HEK293T (cell line): ENCODE data around the gene ZFPM1.

Experiments used
- BHLHE40 ChIP-seq: fragments of 450-650 bp; IDR thresholded peaks from 2 replicates; pipeline ENCODE4 v1.6.1; 2016; ENCODE audit warnings: mild to moderate bottlenecking, moderate library complexity, borderline replicate concordance
- ELF4 ChIP-seq: fragments of 450-650 bp; IDR thresholded peaks from 2 replicates; pipeline ENCODE4 v1.6.1; 2017; ENCODE audit warnings: antibody characterized with exemption
- FOXM1 ChIP-seq: fragments of 450-650 bp; IDR thresholded peaks from 2 replicates; pipeline ENCODE4 v1.6.1; 2017; ENCODE audit warnings: mild to moderate bottlenecking, borderline replicate concordance
- L3MBTL2 ChIP-seq: fragments of 450-650 bp; conservative IDR thresholded peaks from 2 replicates; pipeline ENCODE4 v1.6.1; 2016; ENCODE audit warnings: mild to moderate bottlenecking
- NFRKB ChIP-seq: fragments of 450-650 bp; IDR thresholded peaks from 2 replicates; pipeline ENCODE4 v1.6.1; 2016; ENCODE audit warnings: mild to moderate bottlenecking, moderate library complexity
- SP1 ChIP-seq: fragments of 450-650 bp; IDR thresholded peaks from 2 replicates; pipeline ENCODE4 v1.6.1; 2017
- TARDBP ChIP-seq: fragments of 450-650 bp; IDR thresholded peaks from 2 replicates; pipeline ENCODE4 v1.6.1; 2016

GRCh38 chr16:88454523-88454947 is 1.5 kb downstream of the ZFPM1 start:
- TF ChIP-seq NFRKB (no peak), SP1 (no peak), ELF4 (no peak), TARDBP (no peak), BHLHE40 (no peak), FOXM1 (no peak), L3MBTL2 (no peak)
